Lung (tissue), 12 donors: ENCODE results near the gene S100A13. TPM values are rescaled to one million over a fixed set of nuclear protein-coding genes. Genes with fewer than 3 reads are reported as not detected.

Experiments
- ATAC-seq: fragments of 200-7000 bp; cut with Tn5 transposase; one replicate; pipeline ENCODE4 v1.9.1; 2020; ENCODE audit warnings: moderate number of reproducible peaks; ENCODE audit not compliant: insufficient read depth, low FRiP score
- DNase-seq, 3 donors: peaks; one replicate each; pipeline ENCODE4 v3.0.0-alpha.2; 2013 to 2017
- H3K27ac ChIP-seq, 2 donors: one replicate each; pipeline ENCODE4 v1.5.1; 2013; ENCODE audit warnings: mild to moderate bottlenecking in 2 of 2, moderate library complexity in 2 of 2, control low read depth in 1 of 2, inconsistent platforms in 1 of 2, low read depth in 1 of 2, low read length in 1 of 2
- H3K27me3 ChIP-seq, 3 donors: one replicate each; pipeline ENCODE4 v1.5.1; 2013; ENCODE audit warnings: low read length in 2 of 3; ENCODE audit not compliant: control insufficient read depth in 3 of 3, insufficient read depth in 3 of 3
- H3K36me3 ChIP-seq, 4 donors: one replicate each; pipeline ENCODE4 v1.5.1; 2013; ENCODE audit warnings: low read length in 4 of 4, mild to moderate bottlenecking in 1 of 4, moderate library complexity in 1 of 4; ENCODE audit not compliant: control insufficient read depth in 4 of 4, insufficient read depth in 4 of 4
- H3K4me1 ChIP-seq, 5 donors: one replicate each; pipeline ENCODE4 v1.5.1; 2013; ENCODE audit warnings: low read length in 5 of 5, mild to moderate bottlenecking in 2 of 5, moderate library complexity in 1 of 5; ENCODE audit not compliant: control insufficient read depth in 5 of 5, insufficient read depth in 5 of 5
- H3K4me3 ChIP-seq: one replicate; pipeline ENCODE4 v1.5.1; 2013; ENCODE audit warnings: mild to moderate bottlenecking, control low read depth, moderate library complexity
- H3K9ac ChIP-seq, 2 donors: one replicate each; pipeline ENCODE4 v1.5.1; 2013; ENCODE audit warnings: low read length in 2 of 2, control low read depth in 1 of 2; ENCODE audit not compliant: insufficient read depth in 1 of 2
- H3K9me3 ChIP-seq, 4 donors: one replicate each; pipeline ENCODE4 v1.5.1; 2013; ENCODE audit warnings: low read length in 3 of 4, mild to moderate bottlenecking in 1 of 4, moderate library complexity in 1 of 4; ENCODE audit not compliant: control insufficient read depth in 4 of 4, insufficient read depth in 3 of 4
- WGBS, 2 donors: extraction: QIAGEN DNeasy Blood & Tissue Kit; methylation state at CpG; one replicate each; pipeline ENCODE4 v1.1.7; 2013; 5-methylcytosine and 5-hydroxymethylcytosine counted together
- polyA plus RNA-seq, 2 donors: library from polyadenylated mRNA; stranded (reverse); fragments of 200-250 nt; gene quantifications; one replicate each; pipeline ENCODE4 v1.2.1, GENCODE V29; 2013
- total RNA-seq, 2 donors: library from RNA; depleted of rRNA in 1 of 2; stranded (reverse); fragments of >200 nt in 1 of 2; gene quantifications; one replicate each; pipeline ENCODE4 v1.2.1, GENCODE V29; 2014 to 2021
- TF ChIP-seq, protein P1 (sequence below): IDR thresholded peaks from 2 replicates; pipeline ENCODE4 v1.5.1; 2012; ENCODE audit warnings: mild to moderate bottlenecking; ENCODE audit errors: control extremely low read depth, extremely low read depth
- donor health status: control.
- donor health status: control.
- donor health status: Bipolar disorder and iron deficiency.
- donor health status: healthy.
- donor health status: DM: yes; HTN: yes; CAD: no.

S100A13 gene
- total and polyA plus RNA-seq, 4 donors, result 36.2 to 168 (median 86.5) TPM

DNA sequence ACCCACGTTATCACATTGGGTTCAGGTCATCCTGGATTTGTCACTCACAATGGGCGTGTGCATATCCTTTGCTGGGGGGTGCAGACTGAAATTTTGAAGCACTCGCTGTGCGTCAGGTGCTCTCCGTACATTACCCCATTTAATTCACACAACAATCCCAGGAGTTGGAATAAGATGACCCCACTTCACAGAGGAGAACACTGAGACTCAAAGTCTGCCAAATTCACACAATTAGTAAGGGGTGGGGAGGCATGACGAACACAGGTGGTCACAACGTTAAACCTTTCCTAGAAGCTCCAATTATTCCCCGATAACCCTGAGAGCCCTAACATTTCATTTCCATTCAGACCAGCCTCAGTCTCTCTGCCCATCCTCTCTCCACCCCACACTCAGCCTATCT, 57.8 kb downstream of the S100A13 start:
- H3K27me3 ChIP-seq, result no peaks in the 10 kb centered on the region
- no peaks in the 10 kb centered on the region for H3K36me3 ChIP-seq
- no peak overlapping the region for H3K4me3 ChIP-seq
- no peak overlapping the region for H3K9ac ChIP-seq
- H3K4me1 ChIP-seq, result peaks cover 10 to 29% (median 16%) of the 10 kb centered on the region in 5 donors
- no peak for DNase-seq
- 89 to 93% methylated on average over 8 of the region's 8 CpGs for WGBS, 2 donors
- H3K9me3 ChIP-seq, result no peaks in the 10 kb centered on the region
- TF ChIP-seq, protein P1, sequence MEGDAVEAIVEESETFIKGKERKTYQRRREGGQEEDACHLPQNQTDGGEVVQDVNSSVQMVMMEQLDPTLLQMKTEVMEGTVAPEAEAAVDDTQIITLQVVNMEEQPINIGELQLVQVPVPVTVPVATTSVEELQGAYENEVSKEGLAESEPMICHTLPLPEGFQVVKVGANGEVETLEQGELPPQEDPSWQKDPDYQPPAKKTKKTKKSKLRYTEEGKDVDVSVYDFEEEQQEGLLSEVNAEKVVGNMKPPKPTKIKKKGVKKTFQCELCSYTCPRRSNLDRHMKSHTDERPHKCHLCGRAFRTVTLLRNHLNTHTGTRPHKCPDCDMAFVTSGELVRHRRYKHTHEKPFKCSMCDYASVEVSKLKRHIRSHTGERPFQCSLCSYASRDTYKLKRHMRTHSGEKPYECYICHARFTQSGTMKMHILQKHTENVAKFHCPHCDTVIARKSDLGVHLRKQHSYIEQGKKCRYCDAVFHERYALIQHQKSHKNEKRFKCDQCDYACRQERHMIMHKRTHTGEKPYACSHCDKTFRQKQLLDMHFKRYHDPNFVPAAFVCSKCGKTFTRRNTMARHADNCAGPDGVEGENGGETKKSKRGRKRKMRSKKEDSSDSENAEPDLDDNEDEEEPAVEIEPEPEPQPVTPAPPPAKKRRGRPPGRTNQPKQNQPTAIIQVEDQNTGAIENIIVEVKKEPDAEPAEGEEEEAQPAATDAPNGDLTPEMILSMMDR, result no peak
- no peak overlapping the region for H3K27ac ChIP-seq
- ATAC-seq, result no peak

Other genes starting within 250 kb of the S100A13 start
- 100 to 1,000 TPM in 1 of 2 donors, 10 to 100 TPM in 1; 69.8 to 556 TPM for gene S100A8, start 236.4 kb downstream of the S100A13 start, total RNA-seq
- 1,000 to 10,000 TPM in 1 of 2 donors, 100 to 1,000 TPM in 1; 623 to 6,695 TPM for gene S100A8, start 236.4 kb downstream of the S100A13 start, polyA plus RNA-seq
- gene S100A7A, start 211.0 kb downstream of the S100A13 start, total RNA-seq, result not detected
- not detected for gene S100A7A, start 211.0 kb downstream of the S100A13 start, polyA plus RNA-seq
- not detected for gene S100A7, start 166.9 kb downstream of the S100A13 start, total RNA-seq
- gene S100A7, start 166.9 kb downstream of the S100A13 start, polyA plus RNA-seq, result under 1 TPM in 1 of 2 donors, not detected in 1; 0.47 TPM
- 1,000 to 10,000 TPM in 1 of 2 donors, 100 to 1,000 TPM in 1; 165 to 1,591 TPM for gene S100A6, start 91.5 kb downstream of the S100A13 start, total RNA-seq
- over 10,000 TPM in 1 of 2 donors, 1,000 to 10,000 TPM in 1; 2,413 to 10,136 TPM for gene S100A6, start 91.5 kb downstream of the S100A13 start, polyA plus RNA-seq
- under 1 TPM in 1 of 2 donors, not detected in 1; 0.31 TPM for gene S100A5, start 86.6 kb downstream of the S100A13 start, total RNA-seq
- under 1 TPM; 0.31 to 0.32 TPM for gene S100A5, start 86.6 kb downstream of the S100A13 start, polyA plus RNA-seq
- gene S100A4, start 81.7 kb downstream of the S100A13 start, total RNA-seq, result 100 to 1,000 TPM in 1 of 2 donors, 10 to 100 TPM in 1; 44.0 to 665 TPM
- 1,000 to 10,000 TPM in 1 of 2 donors, 100 to 1,000 TPM in 1; 860 to 2,351 TPM for gene S100A4, start 81.7 kb downstream of the S100A13 start, polyA plus RNA-seq
- gene S100A3, start 78.2 kb downstream of the S100A13 start, total RNA-seq, result 1 to 10 TPM; 3.0 to 5.4 TPM
- gene S100A3, start 78.2 kb downstream of the S100A13 start, polyA plus RNA-seq, result 1 to 10 TPM; 6.5 to 8.0 TPM
- gene S100A2, start 61.7 kb downstream of the S100A13 start, total RNA-seq, result 10 to 100 TPM in 1 of 2 donors, 1 to 10 TPM in 1; 1.1 to 41.2 TPM
- 100 to 1,000 TPM in 1 of 2 donors, 10 to 100 TPM in 1; 68.4 to 261 TPM for gene S100A2, start 61.7 kb downstream of the S100A13 start, polyA plus RNA-seq
- gene S100A16, start 14.4 kb downstream of the S100A13 start, total RNA-seq, result 100 to 1,000 TPM in 1 of 2 donors, 10 to 100 TPM in 1; 70.6 to 119 TPM
- gene S100A16, start 14.4 kb downstream of the S100A13 start, polyA plus RNA-seq, result 100 to 1,000 TPM; 162 to 182 TPM
- gene S100A14, start 11.2 kb downstream of the S100A13 start, total RNA-seq, result 100 to 1,000 TPM in 1 of 2 donors, 10 to 100 TPM in 1; 78.5 to 150 TPM
- gene S100A14, start 11.2 kb downstream of the S100A13 start, polyA plus RNA-seq, result 100 to 1,000 TPM; 157 to 326 TPM
- 1 to 10 TPM in 1 of 2 donors, not detected in 1; 1.8 TPM for gene S100A1, start 929 bp upstream of the S100A13 start, total RNA-seq
- under 1 TPM; 0.31 to 0.91 TPM for gene S100A1, start 929 bp upstream of the S100A13 start, polyA plus RNA-seq
- 10 to 100 TPM; 60.5 to 76.6 TPM for gene CHTOP, start 6.6 kb upstream of the S100A13 start, total RNA-seq
- 10 to 100 TPM; 51.2 to 56.3 TPM for gene CHTOP, start 6.6 kb upstream of the S100A13 start, polyA plus RNA-seq
- 10 to 100 TPM; 29.7 to 37.4 TPM for gene SNAPIN, start 31.2 kb upstream of the S100A13 start, total RNA-seq
- 10 to 100 TPM; 26.3 to 38.1 TPM for gene SNAPIN, start 31.2 kb upstream of the S100A13 start, polyA plus RNA-seq
- gene ILF2, start 43.5 kb upstream of the S100A13 start, total RNA-seq, result 100 to 1,000 TPM; 101 to 121 TPM
- gene ILF2, start 43.5 kb upstream of the S100A13 start, polyA plus RNA-seq, result 100 to 1,000 TPM in 1 of 2 donors, 10 to 100 TPM in 1; 46.7 to 133 TPM
- 10 to 100 TPM; 16.7 to 98.9 TPM for gene NPR1, start 51.2 kb upstream of the S100A13 start, total RNA-seq
- gene NPR1, start 51.2 kb upstream of the S100A13 start, polyA plus RNA-seq, result 10 to 100 TPM; 35.9 to 57.7 TPM
- gene INTS3, start 100.5 kb upstream of the S100A13 start, total RNA-seq, result 10 to 100 TPM; 63.5 to 70.4 TPM
- 10 to 100 TPM; 31.3 to 38.6 TPM for gene INTS3, start 100.5 kb upstream of the S100A13 start, polyA plus RNA-seq
- 100 to 1,000 TPM in 1 of 2 donors, 10 to 100 TPM in 1; 15.8 to 162 TPM for gene SLC27A3, start 147.9 kb upstream of the S100A13 start, total RNA-seq
- 100 to 1,000 TPM in 1 of 2 donors, 10 to 100 TPM in 1; 53.9 to 223 TPM for gene SLC27A3, start 147.9 kb upstream of the S100A13 start, polyA plus RNA-seq